ACC112 (cell line): ENCODE results near the gene HLA-DPA1.

ENCODE experiments used
- H2AFZ ChIP-seq: fragments of 200-600 bp; sonication (generic); one replicate; pipeline ENCODE4 v1.6.0; 2017; ENCODE audit warnings: antibody characterized with exemption, low read length; ENCODE audit not compliant: unreplicated experiment
- H3K27ac ChIP-seq: fragments of 200-600 bp; sonication (generic); 2 replicates; pipeline ENCODE4 v1.5.1; 2014; ENCODE audit warnings: low read depth, mild to moderate bottlenecking, antibody characterized with exemption, low read length, moderate library complexity
- H3K27me3 ChIP-seq: fragments of 200-600 bp; sonication (generic); 2 replicates; pipeline ENCODE4 v1.6.1; 2014; ENCODE audit warnings: mild to moderate bottlenecking, antibody characterized with exemption, low read length, moderate library complexity, mixed read lengths; ENCODE audit not compliant: insufficient read depth
- H3K36me3 ChIP-seq: fragments of 200-600 bp; sonication (generic); 2 replicates; pipeline ENCODE4 v1.6.1; 2016; ENCODE audit warnings: mild to moderate bottlenecking, antibody characterized with exemption, low read length, moderate library complexity, mixed read lengths; ENCODE audit not compliant: insufficient read depth
- H3K4me1 ChIP-seq: fragments of 200-600 bp; sonication (generic); one replicate; pipeline ENCODE4 v1.6.1; 2016; ENCODE audit warnings: low read length, mixed read lengths; ENCODE audit not compliant: insufficient read depth, unreplicated experiment, control insufficient read depth
- H3K4me3 ChIP-seq: fragments of 200-600 bp; sonication (generic); 2 replicates; pipeline ENCODE4 v1.5.1; 2014; ENCODE audit warnings: mild to moderate bottlenecking, low read depth, low read length
- H3K79me2 ChIP-seq: fragments of 200-600 bp; sonication (generic); one replicate; pipeline ENCODE4 v1.6.0; 2016; ENCODE audit warnings: low read length; ENCODE audit not compliant: control insufficient read depth, unreplicated experiment, insufficient read depth

Gene HLA-DPA1

DNA sequence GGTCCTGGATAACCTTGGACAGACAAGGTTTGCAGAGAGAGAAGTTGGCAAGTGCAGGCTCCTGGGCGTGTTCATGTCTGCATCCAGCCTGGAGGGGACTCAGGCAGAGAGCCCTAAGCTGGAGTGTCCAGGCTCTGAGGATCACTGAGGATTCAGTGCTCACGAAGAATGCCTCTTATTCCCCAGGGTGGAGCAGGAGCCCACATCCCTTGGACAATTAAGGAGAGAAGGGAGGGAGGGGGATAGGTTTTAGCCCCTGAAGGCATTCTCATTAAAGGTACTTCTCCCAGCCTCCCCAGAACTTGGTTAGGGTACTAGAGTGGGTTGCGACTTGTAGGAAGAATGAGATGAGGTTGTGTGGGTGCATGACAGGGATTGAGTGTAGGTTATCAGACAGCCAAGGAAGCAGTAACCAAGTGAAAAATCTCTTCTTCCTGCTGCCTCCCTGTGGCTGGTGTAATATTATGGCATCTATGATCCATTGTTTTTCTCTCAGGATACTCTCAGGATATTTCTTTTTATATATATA is 3.0 kb upstream of the HLA-DPA1 start:
- H2AFZ ChIP-seq: no peak overlapping the region
- H3K4me3 ChIP-seq: no peak overlapping the region

DNA sequence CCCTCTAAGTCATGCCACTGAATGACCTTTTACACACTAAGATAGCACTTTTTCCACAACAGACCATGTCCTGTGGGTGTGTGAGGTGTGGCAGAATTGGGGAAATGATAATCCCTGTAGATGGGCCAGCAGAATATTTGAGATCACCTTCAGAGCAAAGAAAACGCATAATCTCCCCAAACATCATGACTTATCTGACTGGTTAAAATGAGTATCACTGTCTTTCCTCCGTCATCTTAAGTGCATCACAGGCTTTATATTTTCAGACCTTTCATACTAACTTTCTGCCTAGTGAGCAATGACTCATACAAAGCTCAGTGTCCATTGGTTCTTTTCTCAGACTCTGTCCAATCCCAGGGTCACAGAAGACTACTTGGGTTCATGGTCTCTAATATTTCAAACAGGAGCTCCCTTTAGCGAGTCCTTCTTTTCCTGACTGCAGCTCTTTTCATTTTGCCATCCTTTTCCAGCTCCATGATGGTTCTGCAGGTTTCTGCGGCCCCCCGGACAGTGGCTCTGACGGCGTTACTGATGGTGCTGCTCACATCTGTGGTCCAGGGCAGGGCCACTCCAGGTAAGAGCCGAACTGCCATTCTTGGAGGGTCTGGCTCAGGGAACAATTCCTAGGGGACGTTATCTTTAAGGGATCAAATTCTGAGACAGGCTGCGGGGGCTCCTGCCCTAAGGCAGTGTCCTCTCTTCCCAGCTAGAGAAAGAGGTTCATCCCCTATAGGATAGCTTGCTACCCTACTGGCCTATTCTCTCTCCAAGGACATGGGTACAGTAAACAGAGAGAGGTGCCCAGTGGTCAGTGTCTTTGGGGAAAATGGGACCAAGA is 2.3 kb upstream of the HLA-DPA1 start, which contains the start of gene HLA-DPB1:
Gene HLA-DPB1 (plus strand): TSS at position 423 of the 838 bp plus-strand sequence. CDS start 52 bp downstream, at position 475.
- no peaks in the 10 kb centered on the region for H3K4me1 ChIP-seq

More for the DNA sequence above, 3.0 kb upstream of the HLA-DPA1 start:
- H3K27ac ChIP-seq: no peak overlapping the region
- no peaks in the 10 kb centered on the region for H3K4me1 ChIP-seq
- H3K27me3 ChIP-seq: no peaks in the 10 kb centered on the region
- H3K79me2 ChIP-seq: peaks cover 3% of the 10 kb centered on the region
- H3K36me3 ChIP-seq: no peaks in the 10 kb centered on the region

DNA sequence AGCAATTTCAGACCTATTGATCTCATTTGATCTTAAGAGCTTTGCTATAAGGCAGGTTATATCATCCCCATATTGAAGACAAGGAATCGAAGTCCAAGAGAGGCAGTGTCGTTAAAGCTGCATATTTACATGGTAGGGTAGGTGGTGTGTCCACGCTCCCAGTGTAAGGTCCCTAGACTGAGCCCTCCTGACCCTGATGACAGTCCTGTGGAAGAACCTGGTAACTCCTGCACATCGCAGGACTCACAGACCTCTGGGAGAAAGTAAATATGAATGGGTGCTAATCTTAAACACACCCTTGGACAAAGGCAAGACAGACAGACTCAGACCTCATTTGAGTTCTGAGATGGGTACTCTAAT is 1.7 kb upstream of the HLA-DPA1 start:
- H3K4me1 ChIP-seq: no peaks in the 10 kb centered on the region
- no peaks in the 10 kb centered on the region for H3K79me2 ChIP-seq
- H3K36me3 ChIP-seq: no peaks in the 10 kb centered on the region
- H3K4me3 ChIP-seq: no peak overlapping the region
- no peaks in the 10 kb centered on the region for H3K27me3 ChIP-seq
- H3K27ac ChIP-seq: no peak overlapping the region
- H2AFZ ChIP-seq: no peak overlapping the region

More for the DNA sequence above, 2.3 kb upstream of the HLA-DPA1 start, which contains the start of gene HLA-DPB1:
- Histone ChIP-seq H3K27me3 (no peaks in the 10 kb centered on the region), H3K27ac (no peak within 1 kb of the TSS), H3K36me3 (no peaks in the 10 kb centered on the region), H2AFZ (no peak within 1 kb of the TSS), H3K4me3 (no peak within 1 kb of the TSS), H3K79me2 (no peaks in the 10 kb centered on the region)

DNA sequence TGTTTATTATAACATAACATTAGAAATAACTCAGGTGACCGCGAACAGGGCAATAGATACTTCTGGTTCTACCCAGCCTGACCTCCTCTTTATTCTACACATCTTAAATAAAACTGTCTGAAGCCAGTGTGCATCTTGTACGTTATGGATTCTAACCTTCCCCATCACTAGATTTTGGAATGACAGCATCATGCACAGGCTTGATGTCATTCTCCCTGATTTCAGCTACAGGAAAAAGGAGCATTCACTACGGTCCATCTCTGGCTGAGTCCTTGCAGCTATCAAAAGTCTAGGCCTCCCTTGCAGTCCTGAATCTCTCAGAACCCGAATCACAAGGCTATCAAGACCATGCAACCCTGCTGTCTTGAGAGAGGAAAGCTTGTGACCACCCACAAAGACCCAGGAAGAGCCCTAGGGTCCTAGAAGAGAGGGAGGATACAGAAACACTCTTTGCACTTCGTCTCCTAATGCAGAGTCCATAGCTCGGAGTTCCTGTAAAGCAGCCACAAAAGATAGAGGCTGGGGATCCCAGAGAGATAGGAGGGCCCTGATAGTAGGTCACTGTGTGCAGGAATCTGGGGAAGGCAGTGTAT is 845 bp downstream of the HLA-DPA1 start:
- H2AFZ ChIP-seq: no peak overlapping the region
- H3K79me2 ChIP-seq: no peaks in the 10 kb centered on the region
- no peak overlapping the region for H3K4me3 ChIP-seq
- no peaks in the 10 kb centered on the region for H3K27me3 ChIP-seq
- H3K36me3 ChIP-seq: peaks cover 9% of the 10 kb centered on the region; the same call in 1 of the 2 replicates
- H3K27ac ChIP-seq: no peak overlapping the region
- H3K4me1 ChIP-seq: no peaks in the 10 kb centered on the region

DNA sequence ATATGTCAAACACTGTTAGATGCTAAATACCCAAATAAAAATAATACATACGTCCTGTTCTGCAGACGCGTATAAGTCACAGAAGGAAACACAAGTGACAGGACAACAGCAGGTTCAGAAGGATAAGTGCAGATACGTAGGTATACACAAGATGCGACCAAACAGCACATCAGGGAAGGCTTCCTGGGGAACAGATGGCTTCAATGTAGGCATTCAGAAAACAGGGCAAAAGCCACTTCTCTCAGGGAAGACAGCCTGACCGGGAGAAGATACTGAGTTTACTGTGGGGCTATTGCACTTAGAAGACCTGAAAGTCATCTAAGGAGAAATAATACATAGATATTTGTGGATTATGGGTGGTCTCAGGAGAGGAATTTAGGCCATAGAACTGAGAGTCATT is 1.9 kb downstream of the HLA-DPA1 start:
- H3K4me1 ChIP-seq: no peaks in the 10 kb centered on the region
- H3K36me3 ChIP-seq: peaks cover 9% of the 10 kb centered on the region; the same call in 1 of the 2 replicates
- no peak overlapping the region for H3K4me3 ChIP-seq
- no peaks in the 10 kb centered on the region for H3K79me2 ChIP-seq
- H3K27me3 ChIP-seq: no peaks in the 10 kb centered on the region
- H2AFZ ChIP-seq: no peak overlapping the region
- H3K27ac ChIP-seq: no peak overlapping the region

DNA sequence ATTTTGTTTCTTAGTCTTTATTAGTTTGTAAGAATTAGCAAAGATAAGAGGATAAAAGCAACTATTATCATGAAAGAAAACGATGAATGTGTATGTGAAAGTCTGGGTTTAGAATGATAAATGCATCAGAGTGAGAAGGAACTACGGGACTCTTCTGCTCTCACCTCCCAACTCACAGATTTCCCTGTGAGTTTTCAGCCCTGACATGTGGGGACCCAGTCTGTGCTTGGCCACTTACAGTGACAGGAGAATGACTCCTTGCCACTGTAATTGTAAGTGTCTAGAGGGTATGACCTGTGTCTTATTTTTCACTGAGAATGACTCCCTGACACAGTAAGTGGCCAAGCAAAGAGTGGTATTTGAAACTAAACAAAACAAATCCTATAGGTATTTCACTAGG is 2.5 kb downstream of the HLA-DPA1 start:
- Histone ChIP-seq H3K27me3 (no peaks in the 10 kb centered on the region), H3K4me1 (no peaks in the 10 kb centered on the region), H3K36me3 (peaks cover 9% of the 10 kb centered on the region; the same call in 1 of the 2 replicates), H3K4me3 (no peak overlapping the region), H2AFZ (no peak overlapping the region), H3K27ac (no peak overlapping the region), H3K79me2 (no peaks in the 10 kb centered on the region)

DNA sequence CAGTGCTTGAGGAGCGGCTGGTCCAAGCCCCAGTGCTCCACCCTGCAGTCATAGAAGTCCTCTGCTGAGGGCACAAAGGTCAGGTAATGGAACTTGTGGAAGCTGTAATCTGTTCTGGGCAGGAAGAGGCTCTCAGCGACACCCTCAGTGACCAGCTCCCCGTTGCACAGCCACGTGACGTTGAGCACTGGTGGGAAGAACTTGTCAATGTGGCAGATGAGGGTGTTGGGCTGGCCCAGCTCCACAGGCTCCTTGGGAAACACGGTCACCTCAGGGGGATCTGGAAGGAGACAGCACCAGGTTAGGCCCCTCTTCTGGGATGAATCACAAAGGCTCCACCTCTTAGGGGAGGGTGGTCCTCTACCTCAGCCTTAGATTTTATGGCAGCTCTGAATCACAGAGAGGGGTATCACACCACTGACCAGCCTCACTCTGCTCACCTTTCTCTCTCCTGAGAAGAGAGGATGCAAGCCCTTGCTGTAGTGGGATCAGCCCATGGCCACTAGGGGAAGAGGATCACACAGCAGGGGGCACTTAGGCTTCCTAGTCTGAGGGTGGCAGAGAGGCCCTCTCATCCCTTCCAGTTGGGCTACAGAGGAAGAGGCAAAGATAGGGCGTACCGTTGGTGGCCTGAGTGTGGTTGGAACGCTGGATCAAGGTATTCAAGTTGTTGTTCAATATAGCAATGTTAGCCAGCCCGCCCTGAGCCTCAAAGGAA is 4.3 kb downstream of the HLA-DPA1 start:
- no peak overlapping the region for H3K27ac ChIP-seq
- H3K4me3 ChIP-seq: no peak overlapping the region

DNA sequence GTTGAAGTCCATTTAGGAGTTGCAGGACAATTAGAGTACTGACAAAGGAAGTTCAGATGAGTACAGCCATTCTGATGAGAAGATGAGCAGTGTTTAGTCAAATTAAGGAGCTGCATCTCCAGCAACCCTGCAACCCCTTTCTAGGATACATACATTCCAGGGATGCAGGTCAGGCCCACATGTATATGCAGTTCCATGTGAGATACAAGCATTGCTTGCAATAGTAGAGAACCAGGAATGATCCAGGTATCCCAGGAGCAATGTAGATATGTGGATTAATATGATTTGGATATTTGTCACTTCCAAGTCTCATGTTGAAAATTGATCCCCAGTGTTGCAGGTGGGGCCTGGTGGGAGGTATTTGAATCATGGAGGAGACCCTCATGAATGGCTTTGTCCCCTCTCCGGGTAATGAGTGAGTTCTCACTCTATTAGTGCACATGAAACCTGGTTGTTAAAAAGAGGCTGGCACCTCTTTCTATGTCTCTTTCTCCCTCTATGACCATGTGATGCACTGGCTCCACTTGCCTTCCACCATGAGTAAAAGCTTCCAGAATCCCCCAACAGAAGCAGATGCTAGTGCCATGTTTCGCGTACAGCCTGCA is 6.4 kb downstream of the HLA-DPA1 start:
- H3K4me3 ChIP-seq: no peak overlapping the region
- no peaks in the 10 kb centered on the region for H3K27me3 ChIP-seq
- no peak overlapping the region for H3K27ac ChIP-seq
- H2AFZ ChIP-seq: no peak overlapping the region
- H3K79me2 ChIP-seq: no peaks in the 10 kb centered on the region
- no peaks in the 10 kb centered on the region for H3K4me1 ChIP-seq
- peaks cover 9% of the 10 kb centered on the region; the same call in 1 of the 2 replicates for H3K36me3 ChIP-seq

More for the DNA sequence above, 4.3 kb downstream of the HLA-DPA1 start:
- no peak overlapping the region for H2AFZ ChIP-seq
- no peaks in the 10 kb centered on the region for H3K4me1 ChIP-seq
- peaks cover 9% of the 10 kb centered on the region; the same call in 1 of the 2 replicates for H3K36me3 ChIP-seq
- H3K79me2 ChIP-seq: no peaks in the 10 kb centered on the region
- H3K27me3 ChIP-seq: no peaks in the 10 kb centered on the region

DNA sequence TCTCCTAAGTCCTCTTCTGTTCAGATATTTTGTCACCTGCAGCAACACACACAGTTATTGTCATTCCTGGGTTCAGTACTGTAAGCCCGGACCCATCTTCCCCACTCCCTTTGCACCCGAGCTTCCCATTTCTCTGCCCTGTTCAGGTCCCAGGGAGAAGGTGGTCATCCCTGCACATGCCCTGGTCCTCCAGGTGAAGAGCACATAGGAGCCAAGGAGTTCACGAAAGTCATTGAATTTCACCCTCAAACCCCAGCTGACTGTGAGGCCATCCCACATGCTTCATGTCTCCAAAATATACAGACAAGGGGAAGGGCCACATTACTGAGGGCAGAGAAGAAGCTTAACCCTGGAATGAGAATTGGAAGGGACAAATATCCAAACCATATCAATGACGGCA is 8.1 kb downstream of the HLA-DPA1 start:
- Histone ChIP-seq H3K27me3 (no peaks in the 10 kb centered on the region), H3K36me3 (peaks cover 9% of the 10 kb centered on the region; the same call in 1 of the 2 replicates), H3K79me2 (no peaks in the 10 kb centered on the region), H3K4me3 (no peak overlapping the region), H3K27ac (no peak overlapping the region), H3K4me1 (no peaks in the 10 kb centered on the region), H2AFZ (no peak overlapping the region)

DNA sequence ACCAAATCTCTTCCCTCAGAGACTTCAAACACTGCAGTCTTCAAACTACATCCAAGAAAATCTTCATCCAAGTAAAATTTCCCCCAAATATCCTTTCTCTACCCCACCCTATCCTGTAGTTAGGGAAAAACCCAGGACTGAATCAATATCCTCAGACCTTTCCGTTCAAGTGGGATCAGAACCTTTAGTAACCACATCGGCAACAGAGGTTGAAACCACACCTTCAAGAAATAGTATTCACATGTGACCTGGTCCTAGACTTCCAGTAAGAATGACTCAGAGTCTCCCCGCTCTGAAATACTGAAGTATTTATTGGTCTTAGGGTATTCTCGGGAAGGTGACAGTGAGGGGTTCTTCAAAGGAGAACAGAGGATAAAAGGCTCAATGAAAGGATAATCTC is 8.7 kb downstream of the HLA-DPA1 start:
- no peaks in the 10 kb centered on the region for H3K79me2 ChIP-seq
- no peak overlapping the region for H3K4me3 ChIP-seq
- H2AFZ ChIP-seq: no peak overlapping the region
- no peak overlapping the region for H3K27ac ChIP-seq
- peaks cover 9% of the 10 kb centered on the region; the same call in 1 of the 2 replicates for H3K36me3 ChIP-seq
- H3K4me1 ChIP-seq: no peaks in the 10 kb centered on the region
- H3K27me3 ChIP-seq: no peaks in the 10 kb centered on the region
